Activated CD4-positive, alpha-beta T cell treated with anti-CD3 and anti-CD28 coated beads, Interleukin-10, Interleukin-2, amounts not matched to agents 100 ng/mL and 50 ng/mL, durations not matched to agents 16 hours and 8 hours (primary cell): Measurements from ENCODE around the gene ACTN2.
A peak's percentile ranks its signal among the peaks of the same experiment; 100 is the strongest.

Experiments used
- DNase-seq: peaks from one replicate; pipeline ENCODE4 v3.0.0-alpha.2; 2020

Gene ACTN2

DNA sequence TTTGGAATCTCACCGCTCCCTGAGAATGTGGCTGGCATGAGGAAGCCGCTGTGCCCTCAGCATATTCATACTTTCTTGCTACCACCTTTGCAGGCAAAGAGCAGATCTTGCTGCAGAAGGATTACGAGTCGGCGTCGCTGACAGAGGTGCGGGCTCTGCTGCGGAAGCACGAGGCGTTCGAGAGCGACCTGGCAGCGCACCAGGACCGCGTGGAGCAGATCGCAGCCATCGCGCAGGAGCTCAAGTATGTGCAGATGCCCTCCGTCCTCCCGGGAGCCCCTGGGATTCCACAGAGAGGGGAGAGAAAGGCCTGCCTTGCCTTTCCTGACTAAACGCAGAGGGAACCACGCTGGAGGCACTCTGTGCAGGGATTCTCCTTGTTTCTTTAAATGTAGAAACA is 58.2 kb downstream of the ACTN2 start:
- no peak for DNase-seq

DNA sequence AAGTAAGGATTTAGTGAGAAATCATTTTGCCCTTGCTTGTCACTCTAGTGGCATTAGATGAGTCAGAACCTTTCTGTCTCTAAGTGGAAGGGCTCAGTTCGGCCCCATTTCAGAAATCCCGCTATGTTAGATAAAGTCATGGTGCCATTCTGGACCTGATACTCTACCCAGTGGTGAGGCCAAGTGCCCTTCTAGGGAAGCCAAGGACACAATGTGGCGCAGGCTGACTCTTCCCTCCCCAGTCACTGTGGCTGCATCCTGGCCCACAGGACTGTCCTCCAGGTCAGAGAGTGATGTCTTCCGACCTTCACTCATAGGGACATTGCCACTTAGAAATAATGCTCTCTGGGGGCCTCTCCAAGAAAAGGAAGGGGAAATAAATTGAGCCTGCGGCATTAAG is 60.5 kb downstream of the ACTN2 start:
- DNase-seq, result no peak

DNA sequence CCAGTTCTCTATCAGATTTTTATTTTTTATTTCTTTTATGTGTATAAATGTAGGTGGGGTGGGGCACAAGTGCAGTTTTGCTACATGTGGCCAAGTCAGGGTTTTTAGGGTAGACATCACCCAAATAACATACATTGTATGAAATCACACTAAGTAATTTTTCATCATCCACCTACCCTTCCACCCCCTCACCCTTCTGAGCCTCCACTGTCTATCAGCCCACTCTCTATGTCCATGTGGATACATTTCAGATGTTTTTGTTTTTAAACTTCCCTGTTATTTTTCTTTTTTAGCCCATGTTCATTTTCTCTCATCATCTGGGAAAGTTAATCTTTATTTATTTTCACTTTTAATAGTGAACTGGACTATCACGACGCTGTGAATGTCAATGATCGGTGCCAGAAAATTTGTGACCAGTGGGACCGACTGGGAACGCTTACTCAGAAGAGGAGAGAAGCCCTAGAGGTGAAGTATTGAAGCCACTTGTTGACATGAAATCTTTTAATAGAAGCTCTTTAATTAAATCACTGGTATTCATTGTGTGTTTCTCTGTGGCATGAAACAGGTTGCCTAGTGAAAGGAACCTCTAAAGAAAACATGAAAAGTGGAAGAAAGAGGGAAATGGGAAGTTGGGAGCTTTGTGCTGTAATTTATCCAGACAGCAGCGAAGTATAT is 61.1 kb downstream of the ACTN2 start:
- no peak for DNase-seq

DNA sequence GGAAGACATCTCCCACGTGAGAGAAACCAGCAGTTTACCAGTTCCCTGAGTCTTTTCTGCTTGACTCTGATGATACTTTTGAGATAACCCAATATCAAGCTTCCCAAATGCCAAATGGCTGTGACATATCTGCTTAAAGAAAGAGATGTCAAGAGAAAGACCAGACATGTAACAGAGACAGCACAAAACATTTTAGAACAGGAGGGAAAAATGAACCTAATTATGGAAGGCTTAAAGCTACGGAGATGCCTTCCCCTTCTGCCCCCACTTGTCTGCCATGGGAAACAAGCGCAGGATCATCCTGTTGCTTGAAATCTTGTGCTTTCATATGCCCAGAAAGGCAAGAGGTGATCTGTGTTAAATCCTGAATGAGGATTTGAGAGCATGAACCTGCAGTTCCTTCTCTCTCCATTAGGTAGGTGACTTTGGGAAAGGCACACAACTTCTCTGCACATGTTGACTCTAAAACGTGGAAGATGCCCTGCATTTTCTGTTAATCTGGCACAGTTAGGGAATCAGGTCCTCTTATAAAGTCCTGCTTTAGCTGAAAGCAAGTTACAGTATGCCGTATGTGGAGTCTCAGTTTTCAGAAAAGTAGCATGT is 62.1 kb downstream of the ACTN2 start:
- no peak for DNase-seq

DNA sequence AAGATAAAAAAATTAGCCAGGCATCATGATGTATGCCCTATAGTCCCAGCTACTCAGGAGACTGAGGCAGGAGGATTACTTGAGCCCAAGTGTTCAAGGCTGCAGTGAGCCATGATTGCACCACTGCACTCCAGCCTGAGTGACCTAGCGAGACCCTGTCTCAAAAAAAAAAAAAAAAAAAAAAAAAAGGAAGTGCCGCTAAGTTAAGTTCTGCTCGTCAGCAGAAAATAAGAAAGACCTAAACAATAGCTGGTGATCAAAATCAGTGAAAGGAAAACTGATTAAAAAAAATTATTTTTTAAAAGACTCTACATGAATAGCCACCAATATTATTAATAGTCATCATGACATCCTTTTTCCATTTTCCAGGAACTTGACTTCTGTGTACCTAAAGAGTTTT is 64.6 kb downstream of the ACTN2 start:
- DNase-seq, result no peak

DNA sequence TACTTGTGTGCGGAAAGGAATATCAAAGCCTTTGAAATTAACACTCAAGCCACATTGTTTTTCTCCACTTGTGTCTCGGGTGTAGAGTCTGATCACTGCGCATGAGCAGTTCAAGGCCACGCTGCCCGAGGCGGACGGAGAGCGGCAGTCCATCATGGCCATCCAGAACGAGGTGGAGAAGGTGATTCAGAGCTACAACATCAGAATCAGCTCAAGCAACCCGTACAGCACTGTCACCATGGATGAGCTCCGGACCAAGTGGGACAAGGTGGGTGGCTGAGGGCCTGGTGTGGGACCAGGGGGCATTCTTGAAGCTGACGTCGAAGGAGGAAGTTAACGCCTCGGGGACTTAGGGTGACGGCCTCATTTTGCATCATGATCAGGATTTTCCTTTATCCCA is 65.1 kb downstream of the ACTN2 start:
- DNase-seq, result no peak

DNA sequence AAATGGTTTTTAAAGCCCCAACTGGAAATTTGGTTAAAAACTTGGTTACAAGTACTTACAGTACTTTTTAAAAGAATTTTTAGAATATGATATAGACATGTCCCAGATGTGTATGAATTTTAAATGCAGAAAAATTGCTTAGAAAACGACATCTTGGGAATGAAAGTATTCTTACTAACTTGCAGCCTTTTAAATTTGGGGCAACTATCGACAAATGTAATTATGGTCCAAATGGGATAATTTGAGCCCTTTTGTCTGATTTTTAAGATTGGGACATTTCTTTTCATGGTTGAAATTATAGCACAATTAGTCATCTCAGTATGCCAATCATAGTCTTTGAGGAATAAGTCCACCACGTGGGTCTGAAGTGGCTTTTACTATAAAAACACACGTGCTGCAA is 65.6 kb downstream of the ACTN2 start:
- no peak for DNase-seq

DNA sequence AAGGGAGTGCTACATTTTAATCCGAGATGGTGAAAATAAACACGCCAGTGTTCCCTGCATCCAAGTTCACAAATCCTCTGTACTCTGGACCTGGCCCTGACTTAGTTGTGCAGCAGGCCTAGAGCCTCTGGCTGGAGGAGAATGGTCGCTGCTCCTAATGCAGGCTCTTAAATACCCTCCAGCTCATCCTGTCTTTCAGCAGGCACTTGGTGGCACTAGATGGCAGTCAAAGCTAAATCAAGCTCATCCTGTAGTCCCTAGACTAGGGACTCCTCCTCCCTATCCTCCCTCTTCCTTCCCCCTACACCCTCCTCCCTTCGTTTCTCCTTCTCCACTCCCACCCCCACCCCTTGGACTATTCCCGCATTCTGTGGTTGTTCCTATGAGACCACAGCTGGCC is 67.2 kb downstream of the ACTN2 start:
- DNase-seq, result peak; percentile 13

DNA sequence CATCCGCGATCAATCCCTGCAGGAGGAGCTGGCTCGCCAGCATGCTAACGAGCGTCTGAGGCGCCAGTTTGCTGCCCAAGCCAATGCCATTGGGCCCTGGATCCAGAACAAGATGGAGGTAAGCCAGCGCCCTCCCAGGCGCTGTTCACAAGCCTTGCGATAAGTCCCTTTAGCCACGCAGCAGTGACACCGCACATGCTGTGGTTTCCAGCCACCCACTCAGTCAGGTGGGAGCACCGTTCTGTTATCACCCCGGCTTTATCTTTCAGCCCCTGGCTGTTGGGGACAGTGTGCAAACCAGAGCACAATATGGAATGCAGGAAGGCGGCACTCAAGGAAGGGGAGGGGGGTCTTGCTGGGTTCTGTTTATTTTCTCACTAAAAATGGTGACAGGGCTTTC is 67.7 kb downstream of the ACTN2 start:
- no peak for DNase-seq

DNA sequence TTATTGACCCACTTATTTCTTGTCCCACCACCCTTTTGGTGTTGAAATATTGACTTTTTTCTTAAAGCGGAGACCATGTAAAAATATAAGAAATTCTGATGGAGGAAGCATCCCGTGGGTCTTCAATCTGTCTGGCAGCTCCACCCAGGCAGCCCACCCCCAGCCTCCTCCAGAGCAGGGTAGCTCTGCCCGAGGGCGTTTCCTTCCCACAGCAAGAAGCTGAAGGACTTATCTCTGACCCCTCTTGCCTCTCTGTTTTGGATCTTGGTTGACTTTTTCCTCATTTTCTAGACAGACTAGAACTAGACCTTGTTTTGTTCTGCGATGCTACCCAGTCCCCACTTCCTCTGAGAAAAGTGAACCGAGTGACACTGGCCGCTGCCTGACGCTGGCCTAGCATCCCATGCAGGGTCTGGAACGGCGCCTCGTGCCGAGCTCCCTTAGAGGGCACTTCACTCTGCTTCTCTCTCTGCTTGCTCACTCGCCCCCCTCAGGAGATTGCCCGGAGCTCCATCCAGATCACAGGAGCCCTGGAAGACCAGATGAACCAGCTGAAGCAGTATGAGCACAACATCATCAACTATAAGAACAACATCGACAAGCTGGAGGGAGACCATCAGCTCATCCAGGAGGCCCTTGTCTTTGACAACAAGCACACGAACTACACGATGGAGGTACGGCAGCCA is 68.4 kb downstream of the ACTN2 start:
- DNase-seq, result no peak

DNA sequence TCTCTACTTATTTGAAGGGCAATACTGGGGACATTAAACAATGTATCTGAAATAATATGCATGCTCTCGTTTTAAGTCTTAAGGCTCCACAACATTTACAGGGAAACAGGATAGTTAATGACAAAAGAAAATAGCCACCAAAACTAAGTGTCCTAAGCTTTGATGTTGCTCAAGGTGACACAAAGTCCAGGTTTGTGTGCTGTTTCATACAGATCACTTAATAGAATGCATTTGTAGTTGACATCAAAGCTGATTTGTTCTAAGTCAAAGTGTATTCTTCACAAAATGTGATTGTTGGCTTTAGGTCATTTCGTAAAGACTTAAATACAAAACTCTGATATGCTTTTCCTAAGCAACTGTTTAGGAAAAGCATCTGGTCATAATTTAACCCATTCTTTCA is 71.3 kb downstream of the ACTN2 start:
- DNase-seq, result no peak

DNA sequence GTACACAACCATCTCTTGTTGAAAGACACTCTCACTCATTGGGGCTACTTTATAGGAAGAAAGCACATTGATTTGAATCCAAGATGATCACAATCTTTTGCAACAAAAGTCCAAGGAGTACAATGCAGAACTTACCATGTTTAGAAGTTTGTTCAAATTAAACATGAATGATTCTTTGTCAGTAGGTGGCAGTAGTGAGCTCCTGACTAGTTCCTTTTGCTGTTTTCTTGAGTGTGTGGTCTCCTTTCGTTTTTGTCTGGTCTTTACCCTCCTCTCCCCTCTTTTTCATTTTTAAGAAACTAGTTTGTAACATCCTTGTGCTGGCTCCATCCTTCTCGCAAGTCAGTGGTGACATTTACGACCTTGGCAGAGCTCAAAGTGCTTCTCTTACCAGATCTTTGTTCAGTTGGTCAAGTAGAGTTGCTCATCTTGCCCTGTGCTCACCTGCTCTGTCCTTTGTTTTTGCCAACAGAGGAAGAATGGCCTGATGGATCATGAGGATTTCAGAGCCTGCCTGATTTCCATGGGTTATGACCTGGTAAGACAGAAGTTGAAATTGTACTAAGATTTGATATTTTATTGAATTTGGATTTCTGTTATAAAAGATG is 73.1 kb downstream of the ACTN2 start:
- DNase-seq, result peak; percentile 57

DNA sequence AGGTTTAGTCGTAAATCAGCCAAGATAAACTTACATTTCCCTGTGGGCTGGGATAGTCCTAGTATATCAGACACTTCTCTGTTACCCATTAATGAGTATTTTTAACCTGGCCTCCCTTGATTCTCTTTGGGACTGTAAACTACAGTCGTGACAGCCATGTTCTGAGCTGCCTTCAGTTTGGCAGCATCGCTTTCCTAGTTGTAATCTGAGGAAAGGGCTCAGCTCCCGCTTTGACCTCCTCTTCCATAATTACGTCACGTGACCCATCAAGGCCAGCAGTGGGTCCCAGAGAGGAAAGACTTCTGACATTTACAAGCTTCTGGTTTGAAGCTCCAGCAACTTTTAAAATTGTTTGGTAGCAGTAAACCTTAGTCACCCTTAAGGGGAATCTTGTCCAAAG is 74.2 kb downstream of the ACTN2 start:
- no peak for DNase-seq

DNA sequence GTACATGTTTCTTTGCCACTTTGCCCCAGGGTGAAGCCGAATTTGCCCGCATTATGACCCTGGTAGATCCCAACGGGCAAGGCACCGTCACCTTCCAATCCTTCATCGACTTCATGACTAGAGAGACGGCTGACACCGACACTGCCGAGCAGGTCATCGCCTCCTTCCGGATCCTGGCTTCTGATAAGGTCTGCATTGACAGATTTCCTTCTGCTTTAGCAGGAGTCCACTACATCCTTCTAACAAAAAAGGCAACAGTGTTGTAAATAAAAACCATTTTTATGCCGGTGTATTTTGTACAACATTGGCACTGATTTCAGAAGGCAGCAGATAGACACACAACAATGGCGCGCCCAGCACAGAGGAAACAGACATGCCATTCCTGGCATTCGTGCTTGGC is 74.7 kb downstream of the ACTN2 start:
- no peak for DNase-seq

DNA sequence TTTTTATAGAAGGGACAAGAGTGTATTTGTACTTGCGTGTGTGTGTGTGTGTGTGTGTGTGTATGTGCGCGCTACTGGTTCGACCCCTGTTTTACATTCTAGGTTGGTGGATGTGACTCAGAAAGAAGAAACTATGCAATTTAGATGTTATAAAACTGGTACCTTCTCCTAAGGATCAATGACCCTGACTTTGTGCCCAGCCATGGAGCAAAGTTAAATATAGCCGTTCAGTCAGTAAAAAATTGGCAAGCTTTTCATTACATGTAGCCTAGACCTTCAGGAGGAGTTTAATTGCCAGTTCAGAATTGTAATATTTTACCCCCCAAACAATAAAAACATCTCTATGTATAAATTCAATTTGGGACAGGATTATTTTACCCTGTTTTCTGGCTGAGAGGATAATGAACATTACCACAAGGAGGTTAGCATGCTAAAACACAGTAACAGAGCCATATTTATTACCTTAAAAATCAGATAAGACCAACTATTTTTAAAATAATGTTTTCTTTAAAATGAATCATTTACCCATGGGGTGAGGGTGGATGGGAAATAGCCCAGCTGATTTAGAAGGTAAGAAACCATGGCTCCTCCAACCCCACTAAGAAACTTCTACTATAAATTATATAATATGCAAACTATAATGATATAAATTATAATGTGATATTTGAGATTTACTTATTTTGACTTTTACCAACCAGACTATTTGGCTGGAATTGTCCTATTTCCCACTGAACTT is 75.3 kb downstream of the ACTN2 start:
- no peak for DNase-seq

DNA sequence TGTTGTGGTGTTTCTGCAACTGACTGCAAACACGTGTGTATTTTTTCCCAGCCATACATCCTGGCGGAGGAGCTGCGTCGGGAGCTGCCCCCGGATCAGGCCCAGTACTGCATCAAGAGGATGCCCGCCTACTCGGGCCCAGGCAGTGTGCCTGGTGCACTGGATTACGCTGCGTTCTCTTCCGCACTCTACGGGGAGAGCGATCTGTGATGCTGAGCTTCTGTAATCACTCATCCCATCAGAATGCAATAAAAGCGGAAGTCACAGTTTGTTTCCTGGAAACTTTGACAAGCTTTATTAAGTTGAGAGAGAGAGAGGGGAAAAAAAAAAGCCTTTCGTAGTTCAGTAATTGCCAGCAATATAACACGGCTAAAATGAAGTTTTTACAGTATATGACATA is 76.1 kb downstream of the ACTN2 start:
- DNase-seq, result peak; percentile 17

DNA sequence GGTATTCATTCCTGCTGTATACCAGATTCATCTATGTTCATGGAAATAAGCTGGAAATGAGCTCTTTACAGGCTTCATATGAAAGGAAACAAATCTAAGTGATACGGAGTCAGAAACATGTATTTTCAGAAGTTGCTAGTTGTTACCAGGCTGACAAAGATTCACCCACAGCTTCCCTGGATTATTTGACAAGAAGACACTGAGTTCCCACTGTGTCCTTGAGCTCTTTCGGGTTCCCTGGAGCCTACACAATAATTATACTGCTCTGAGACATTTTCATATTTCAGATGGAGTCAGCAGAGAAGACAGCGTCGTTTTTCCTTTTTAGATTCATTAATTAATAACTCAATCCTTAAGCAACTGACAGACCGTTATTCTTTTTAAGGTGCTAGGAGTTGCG is 79.5 kb downstream of the ACTN2 start:
- DNase-seq, result no peak

DNA sequence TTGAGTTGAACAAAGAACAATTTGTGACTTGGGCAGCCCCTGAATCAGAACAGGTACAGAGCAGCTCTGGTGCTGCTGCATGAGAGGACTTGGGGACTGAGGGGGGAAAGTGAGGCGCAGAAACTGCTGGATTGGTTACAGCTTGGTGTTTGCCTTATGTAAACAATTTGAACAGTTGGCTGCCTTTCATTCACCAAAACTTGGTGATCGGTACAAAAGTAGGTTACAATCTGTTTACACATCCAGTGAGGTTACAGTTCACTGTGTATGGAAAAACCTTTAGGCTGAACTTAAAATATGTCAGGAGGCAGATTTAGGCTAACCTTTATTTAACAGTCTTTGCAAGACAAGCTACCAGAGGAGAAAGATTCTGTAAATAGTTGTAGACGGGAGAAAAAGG is 80.2 kb downstream of the ACTN2 start:
- DNase-seq, result no peak

DNA sequence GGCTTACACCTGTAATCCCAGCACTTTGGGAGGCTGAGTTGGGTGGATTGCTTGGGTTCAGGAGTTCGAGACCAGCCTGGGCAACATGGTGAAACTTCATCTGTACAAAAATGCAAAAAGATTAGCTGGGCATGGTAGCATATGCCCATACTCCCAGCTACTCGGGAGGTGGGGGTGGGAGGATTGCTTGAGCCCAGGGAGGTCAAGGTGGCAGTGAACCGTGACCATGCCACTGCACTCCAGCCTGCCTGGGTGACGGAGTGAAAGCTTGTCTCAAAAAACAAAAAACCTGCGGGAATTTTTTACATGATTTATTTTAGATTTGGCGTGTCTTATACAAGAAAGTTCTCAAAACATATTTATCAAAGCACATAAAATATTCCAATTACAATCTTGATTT is 81.0 kb downstream of the ACTN2 start:
- no peak for DNase-seq

DNA sequence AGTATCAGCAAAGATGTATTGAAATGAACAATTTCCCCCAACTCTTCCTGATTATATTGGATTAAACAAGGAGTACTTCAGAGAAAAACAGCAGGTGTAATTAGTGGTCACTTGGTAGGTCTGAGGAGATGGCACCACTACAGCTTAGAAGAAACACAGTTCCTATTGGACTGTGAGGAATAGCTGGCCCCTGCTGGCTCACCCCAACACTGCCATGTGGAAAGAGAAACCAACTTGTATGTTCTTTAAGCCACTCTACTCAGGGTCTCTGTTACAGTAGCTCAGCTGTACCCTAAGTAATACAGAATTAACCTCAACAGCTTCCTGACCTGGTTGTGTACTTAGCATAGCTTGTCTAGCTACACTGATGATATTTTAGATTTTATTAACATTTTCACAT is 82.3 kb downstream of the ACTN2 start:
- DNase-seq, result no peak

DNA sequence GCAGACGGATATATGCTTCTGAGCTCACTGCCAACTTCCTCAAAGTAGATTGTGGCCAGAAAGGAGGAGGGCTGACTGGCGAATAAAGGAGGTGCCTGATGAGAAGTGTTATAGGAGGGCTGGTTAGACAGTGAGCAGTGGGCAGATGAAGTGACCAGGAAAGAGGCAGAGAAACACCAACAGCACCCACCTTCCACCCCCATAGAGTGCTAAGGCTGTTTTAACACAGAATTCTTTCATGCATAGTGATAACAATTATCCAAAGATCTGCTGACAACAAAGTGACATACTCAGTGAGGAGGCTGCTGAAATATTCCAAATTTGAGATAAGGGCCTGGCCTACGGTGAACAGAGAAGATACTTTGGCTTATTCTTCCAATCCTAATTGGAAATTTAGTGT is 87.6 kb downstream of the ACTN2 start:
- DNase-seq, result no peak

DNA sequence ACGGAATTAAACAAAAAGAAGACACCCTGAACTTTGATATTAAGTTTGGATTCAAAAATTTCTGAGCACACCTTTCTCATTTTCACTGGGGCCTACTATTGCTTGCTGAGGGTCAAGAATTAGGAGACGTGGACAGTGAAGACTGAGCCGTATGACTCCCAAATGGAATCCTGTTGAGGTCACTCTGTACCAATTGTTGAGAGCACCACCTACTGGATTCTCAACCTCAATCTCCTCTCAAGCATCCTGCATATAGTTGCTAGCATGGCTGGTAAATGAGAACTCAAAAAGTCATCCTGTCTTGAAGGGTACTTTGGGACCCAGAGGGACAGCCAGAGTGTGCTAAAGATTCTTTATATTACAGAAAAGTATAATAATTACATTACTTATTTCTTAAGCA is 88.6 kb downstream of the ACTN2 start:
- no peak for DNase-seq

DNA sequence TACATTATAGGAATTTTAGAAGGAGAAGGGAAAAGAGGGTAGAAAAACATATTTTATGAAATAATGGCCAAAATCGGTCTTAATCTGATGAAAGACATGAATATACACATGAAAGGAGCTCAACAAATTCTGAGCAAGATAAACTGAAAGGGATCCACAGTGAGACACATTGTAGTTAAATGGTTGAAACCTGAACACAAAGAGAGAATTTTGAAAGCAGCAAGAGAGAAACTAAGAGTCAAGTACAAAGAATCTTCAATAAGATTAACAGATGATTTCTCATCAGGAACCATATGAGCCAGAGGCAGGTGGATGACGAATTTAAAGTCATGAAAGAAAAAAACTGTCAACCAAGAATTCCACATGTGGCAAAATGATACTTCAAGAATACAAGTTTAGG is 93.0 kb downstream of the ACTN2 start:
- DNase-seq, result no peak

DNA sequence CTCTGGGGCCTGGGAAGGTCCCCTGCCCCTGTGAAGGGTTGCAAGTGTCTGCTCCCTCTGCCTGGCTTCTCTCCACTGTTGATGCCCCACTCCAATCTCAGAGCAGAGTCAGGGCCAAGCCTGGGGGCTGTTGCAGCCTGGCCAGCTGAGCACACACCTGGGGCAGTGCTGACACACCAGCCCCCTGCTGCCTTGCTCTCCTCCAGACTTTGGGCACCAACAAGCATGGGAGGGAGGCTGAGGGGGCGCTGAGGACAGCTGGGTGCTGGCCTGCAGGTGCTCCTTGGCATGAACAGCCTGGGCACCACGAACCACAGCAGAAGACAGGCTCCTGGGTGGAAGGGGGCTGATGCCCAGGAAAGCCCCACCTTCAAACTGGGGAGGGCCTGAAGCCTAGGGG is 99.2 kb downstream of the ACTN2 start:
- no peak for DNase-seq
